K562 (cell line): ENCODE data around the gene TMCO1. TPM values are rescaled to one million over a fixed set of nuclear protein-coding genes. Genes with fewer than 3 reads are reported as not detected.

Experiments used
- polyA plus RNA-seq, 8 experiments: library from polyadenylated mRNA; depleted of rRNA in 4 of 8; stranded (reverse) in 5 of 8; unstranded in 3 of 8; fragments of >200 nt; fragmentation: Nextera tagmentation in 2 of 8; fragmentation: Illumina TruSeq in 1 of 8; extraction: Ambion mirVana in 2 of 8; extraction: Trizol in 1 of 8; gene quantifications; 2 replicates each; pipeline versions ENCODE4 v1.2.1 to v1.2.3, GENCODE V29; 2011 to 2014; ENCODE audit warnings: inconsistent platforms in 1 of 8, missing spikeins in 1 of 8
- total RNA-seq, 7 experiments: library from RNA; depleted of rRNA in 6 of 7; stranded (reverse); fragments of >200 nt in 6 of 7; fragmentation: Illumina TruSeq in 2 of 7; extraction: Trizol in 2 of 7; gene quantifications; 2 replicates each; pipeline versions ENCODE4 v1.2.1 to v1.2.3, GENCODE V29; 2011 to 2021; ENCODE audit warnings: low replicate concordance in 1 of 7

TMCO1 gene
- total and polyA plus RNA-seq, 9 of the 15 experiments (the other 6 are each of a cell fraction or from before 2014, with no cell fraction given), result 69.3 to 561 (median 175) TPM

Other genes starting within 250 kb of the TMCO1 start
- not detected in 2 replicates for gene LRRC52, start 224.9 kb downstream of the TMCO1 start, total RNA-seq (2014; rRNA removed)
- not detected in 2 replicates for gene LRRC52, start 224.9 kb downstream of the TMCO1 start, total RNA-seq (2014; rRNA removed; fragmentation: Illumina TruSeq; extraction: Trizol)
- not detected in 2 replicates for gene LRRC52, start 224.9 kb downstream of the TMCO1 start, total RNA-seq (2015; rRNA removed; fragmentation: Illumina TruSeq; extraction: Trizol)
- gene LRRC52, start 224.9 kb downstream of the TMCO1 start, total RNA-seq (2021), result not detected in 2 replicates
- not detected in 2 replicates for gene LRRC52, start 224.9 kb downstream of the TMCO1 start, polyA plus RNA-seq (2011; rRNA removed)
- not detected in 2 replicates for gene LRRC52, start 224.9 kb downstream of the TMCO1 start, polyA plus RNA-seq (2014; fragmentation: Illumina TruSeq; extraction: Trizol)
- not detected for gene LRRC52, start 224.9 kb downstream of the TMCO1 start, polyA plus RNA-seq (2014; fragmentation: Nextera tagmentation; extraction: Ambion mirVana)
- not detected in 2 replicates for gene LRRC52, start 224.9 kb downstream of the TMCO1 start, polyA plus RNA-seq (2014; rRNA removed)
- gene MGST3, start 137.6 kb downstream of the TMCO1 start, total RNA-seq (2014; rRNA removed), result 69.9 and 70.7 TPM in 2 replicates
- 92.8 and 95.1 TPM in 2 replicates for gene MGST3, start 137.6 kb downstream of the TMCO1 start, total RNA-seq (2014; rRNA removed; fragmentation: Illumina TruSeq; extraction: Trizol)
- gene MGST3, start 137.6 kb downstream of the TMCO1 start, total RNA-seq (2015; rRNA removed; fragmentation: Illumina TruSeq; extraction: Trizol), result 99.5 and 105 TPM in 2 replicates
- gene MGST3, start 137.6 kb downstream of the TMCO1 start, total RNA-seq (2021), result 77.0 and 82.0 TPM in 2 replicates
- gene MGST3, start 137.6 kb downstream of the TMCO1 start, polyA plus RNA-seq (2011; rRNA removed), result 109 and 112 TPM in 2 replicates
- 82.0 and 98.7 TPM in 2 replicates for gene MGST3, start 137.6 kb downstream of the TMCO1 start, polyA plus RNA-seq (2014; fragmentation: Illumina TruSeq; extraction: Trizol)
- gene MGST3, start 137.6 kb downstream of the TMCO1 start, polyA plus RNA-seq (2014; fragmentation: Nextera tagmentation; extraction: Ambion mirVana), result 100 to 1,000 TPM; 255 to 287 TPM
- gene MGST3, start 137.6 kb downstream of the TMCO1 start, polyA plus RNA-seq (2014; rRNA removed), result 121 and 157 TPM in 2 replicates
- gene ALDH9A1, start 70.3 kb downstream of the TMCO1 start, total RNA-seq (2014; rRNA removed), result 29.7 and 46.4 TPM in 2 replicates
- 38.6 and 43.3 TPM in 2 replicates for gene ALDH9A1, start 70.3 kb downstream of the TMCO1 start, total RNA-seq (2014; rRNA removed; fragmentation: Illumina TruSeq; extraction: Trizol)
- 38.1 and 39.2 TPM in 2 replicates for gene ALDH9A1, start 70.3 kb downstream of the TMCO1 start, total RNA-seq (2015; rRNA removed; fragmentation: Illumina TruSeq; extraction: Trizol)
- gene ALDH9A1, start 70.3 kb downstream of the TMCO1 start, total RNA-seq (2021), result 36.7 and 40.5 TPM in 2 replicates
- gene ALDH9A1, start 70.3 kb downstream of the TMCO1 start, polyA plus RNA-seq (2011; rRNA removed), result 42.6 and 54.3 TPM in 2 replicates
- 40.5 and 42.6 TPM in 2 replicates for gene ALDH9A1, start 70.3 kb downstream of the TMCO1 start, polyA plus RNA-seq (2014; fragmentation: Illumina TruSeq; extraction: Trizol)
- gene ALDH9A1, start 70.3 kb downstream of the TMCO1 start, polyA plus RNA-seq (2014; fragmentation: Nextera tagmentation; extraction: Ambion mirVana), result 10 to 100 TPM; 26.5 to 35.0 TPM
- 31.0 and 32.7 TPM in 2 replicates for gene ALDH9A1, start 70.3 kb downstream of the TMCO1 start, polyA plus RNA-seq (2014; rRNA removed)
- 145 and 159 TPM in 2 replicates for gene UCK2, start 58.7 kb upstream of the TMCO1 start, total RNA-seq (2014; rRNA removed)
- 59.0 and 78.5 TPM in 2 replicates for gene UCK2, start 58.7 kb upstream of the TMCO1 start, total RNA-seq (2014; rRNA removed; fragmentation: Illumina TruSeq; extraction: Trizol)
- 71.6 and 73.9 TPM in 2 replicates for gene UCK2, start 58.7 kb upstream of the TMCO1 start, total RNA-seq (2015; rRNA removed; fragmentation: Illumina TruSeq; extraction: Trizol)
- gene UCK2, start 58.7 kb upstream of the TMCO1 start, total RNA-seq (2021), result 95.9 and 98.2 TPM in 2 replicates
- 90.5 and 103 TPM in 2 replicates for gene UCK2, start 58.7 kb upstream of the TMCO1 start, polyA plus RNA-seq (2011; rRNA removed)
- 95.8 and 111 TPM in 2 replicates for gene UCK2, start 58.7 kb upstream of the TMCO1 start, polyA plus RNA-seq (2014; fragmentation: Illumina TruSeq; extraction: Trizol)
- gene UCK2, start 58.7 kb upstream of the TMCO1 start, polyA plus RNA-seq (2014; fragmentation: Nextera tagmentation; extraction: Ambion mirVana), result 10 to 100 TPM; 84.6 to 86.7 TPM
- 104 and 122 TPM in 2 replicates for gene UCK2, start 58.7 kb upstream of the TMCO1 start, polyA plus RNA-seq (2014; rRNA removed)